HepG2 (cell line): ENCODE measurements around the gene C2orf49. TPM values are rescaled to one million over a fixed set of nuclear protein-coding genes. Genes with fewer than 3 reads are reported as not detected.
A peak's percentile ranks its signal among the peaks of the same experiment; 100 is the strongest.

Source experiments
- HDAC2 ChIP-seq: sonication (generic); formaldehyde crosslinking; IDR thresholded peaks from 2 replicates; pipeline ENCODE4 v1.4.0; 2020; ENCODE audit warnings: missing genetic modification reagents
- MEF2D ChIP-seq: sonication (generic); formaldehyde crosslinking; IDR thresholded peaks from 2 replicates; pipeline ENCODE4 v1.5.1; 2020; ENCODE audit warnings: mild to moderate bottlenecking, missing genetic modification reagents
- MYC ChIP-seq: sonication (generic); formaldehyde crosslinking; IDR thresholded peaks from 2 replicates; pipeline ENCODE4 v1.9.0; 2021; ENCODE audit warnings: missing genetic modification reagents, borderline replicate concordance
- NFKBIZ ChIP-seq: IDR thresholded peaks from 2 replicates; pipeline ENCODE4 v1.6.1; 2018; ENCODE audit warnings: missing genetic modification reagents, missing compliant biosample characterization
- RARA ChIP-seq: IDR thresholded peaks from 2 replicates; pipeline ENCODE4 v1.6.1; 2016; ENCODE audit warnings: missing genetic modification reagents, missing compliant biosample characterization
- RNF2 ChIP-seq: fragments of 450-650 bp; conservative IDR thresholded peaks from 2 replicates; pipeline ENCODE4 v1.6.1; 2016; ENCODE audit warnings: low read depth
- SRSF1 ChIP-seq: fragments of 200-400 bp; formaldehyde crosslinking; optimal IDR thresholded peaks from 2 replicates; pipeline ENCODE3; 2017; ENCODE audit warnings: mild to moderate bottlenecking, low read depth, low read length, moderate library complexity
- WIZ ChIP-seq: sonication (generic); formaldehyde crosslinking; IDR thresholded peaks from 2 replicates; pipeline ENCODE4 v1.5.1; 2020; ENCODE audit warnings: mild to moderate bottlenecking, missing genetic modification reagents
- ZBTB20 ChIP-seq: sonication (generic); formaldehyde crosslinking; IDR thresholded peaks from 2 replicates; pipeline ENCODE4 v1.8.1; 2023; ENCODE audit warnings: missing genetic modification reagents, low read depth, mild to moderate bottlenecking, borderline replicate concordance
- ZHX1 ChIP-seq: sonication (generic); formaldehyde crosslinking; IDR thresholded peaks from 2 replicates; pipeline ENCODE4 v1.8.1; 2022; ENCODE audit warnings: low read depth, mild to moderate bottlenecking, missing genetic modification reagents
- ZNF292 ChIP-seq: sonication (generic); formaldehyde crosslinking; IDR thresholded peaks from 2 replicates; pipeline ENCODE4 v1.8.1; 2022; ENCODE audit warnings: mild to moderate bottlenecking, low read depth, missing genetic modification reagents, borderline replicate concordance
- ZNF609 ChIP-seq: sonication (generic); formaldehyde crosslinking; IDR thresholded peaks from 2 replicates; pipeline ENCODE4 v1.4.0; 2020; ENCODE audit warnings: mild to moderate bottlenecking, missing genetic modification reagents, borderline replicate concordance
- ZNF629 ChIP-seq: sonication (generic); formaldehyde crosslinking; conservative IDR thresholded peaks from 2 replicates; pipeline ENCODE4 v1.5.0; 2020; ENCODE audit warnings: missing genetic modification reagents
- ZNF746 ChIP-seq: sonication (generic); formaldehyde crosslinking; IDR thresholded peaks from 2 replicates; pipeline ENCODE4 v1.8.0; 2022; ENCODE audit warnings: mild to moderate bottlenecking, missing genetic modification reagents
- polyA plus RNA-seq, 8 experiments: library from polyadenylated mRNA; depleted of rRNA in 3 of 8; stranded (reverse) in 7 of 8; unstranded in 1 of 8; fragments of >200 nt; fragmentation: Illumina TruSeq in 4 of 8; extraction: Trizol in 4 of 8; gene quantifications; 2 replicates each; pipeline versions ENCODE4 v1.2.1 to v1.2.3, GENCODE V29; 2011 to 2016; ENCODE audit warnings: low read depth in 4 of 8, missing spikeins in 1 of 8, mixed read lengths in 1 of 8; ENCODE audit not compliant: insufficient read depth in 1 of 8
- total RNA-seq, 5 experiments: library from RNA; depleted of rRNA; stranded (reverse); fragments of >200 nt; fragmentation: Illumina TruSeq; extraction: Trizol; gene quantifications; 2 replicates each; pipeline ENCODE4 v1.2.3, GENCODE V29; 2016; ENCODE audit warnings: low read depth in 1 of 5
- TF ChIP-seq, protein P1 (sequence below): sonication (generic); formaldehyde crosslinking; IDR thresholded peaks from 2 replicates; pipeline ENCODE4 v1.9.0; 2021; ENCODE audit warnings: missing genetic modification reagents, borderline replicate concordance

The C2orf49 gene
- total and polyA plus RNA-seq, 2 of the 13 experiments (the other 11 are each of a cell fraction or from before 2014, with no cell fraction given): 24.7 to 28.8 TPM

DNA sequence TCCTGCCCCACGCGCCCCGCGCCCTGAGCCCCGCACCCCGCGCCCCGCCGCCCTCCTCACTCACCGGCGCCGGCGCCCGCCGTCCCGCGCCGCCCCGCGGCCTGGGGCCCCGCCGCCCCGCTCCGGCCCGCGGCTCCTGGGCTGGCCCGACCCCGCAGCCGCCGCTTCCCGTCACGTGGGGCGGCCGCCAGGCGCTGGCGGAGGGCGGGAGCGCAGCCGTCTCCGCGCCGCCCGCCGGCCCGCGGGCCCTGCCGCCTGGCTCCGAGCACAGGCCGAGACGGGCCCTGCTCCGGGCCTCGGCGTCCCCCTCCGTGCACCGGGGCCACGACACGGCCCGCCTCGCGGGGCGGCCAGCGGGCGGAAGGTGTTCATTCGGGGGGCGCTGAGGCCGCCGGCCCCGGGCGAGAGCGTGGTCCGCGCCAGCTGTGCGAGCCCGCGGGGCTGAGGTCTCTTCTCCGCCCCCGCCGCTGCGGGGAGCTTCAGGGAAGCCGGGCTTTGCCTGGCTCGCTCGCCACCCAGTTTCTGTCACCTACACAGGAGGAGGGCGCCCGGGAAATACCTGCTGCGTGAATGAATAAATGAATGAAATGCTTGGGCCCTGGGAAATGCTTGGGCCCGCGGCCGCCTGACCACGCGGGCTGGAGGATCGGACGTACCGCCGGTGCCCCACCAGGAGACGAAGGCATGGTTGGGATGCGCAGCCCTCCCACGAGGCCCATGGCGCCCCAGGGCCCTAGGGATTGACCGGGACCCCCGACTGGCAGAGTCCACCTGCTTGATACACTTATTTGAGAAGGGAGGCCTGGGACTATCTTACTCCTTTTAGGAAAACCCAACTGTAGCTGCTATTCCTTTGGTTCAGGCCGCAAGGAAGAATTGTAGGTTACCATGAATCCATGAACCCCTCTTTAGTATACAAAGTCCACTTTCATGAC is 7.5 kb upstream of the C2orf49 start, which contains the start of gene TGFBRAP1 (continued):
- TF ChIP-seq RARA: no peak
- TF ChIP-seq MYC (CRISPR knock-in tag): peak; percentile 95
- peak; percentile 69; the same call in 1 of the 2 replicates for TF ChIP-seq ZHX1
- TF ChIP-seq ZNF609 (CRISPR knock-in tag): no peak
- peak; percentile 91; the same call in 1 of the 2 replicates for TF ChIP-seq RNF2
- 0 out of 2 replicates have a peak, but pooled peaks have one; percentile 23 for TF ChIP-seq HDAC2 (CRISPR knock-in tag)
- peak; percentile 73 for TF ChIP-seq ZNF292
- no peak for TF ChIP-seq NFKBIZ
- TF ChIP-seq, protein P1, sequence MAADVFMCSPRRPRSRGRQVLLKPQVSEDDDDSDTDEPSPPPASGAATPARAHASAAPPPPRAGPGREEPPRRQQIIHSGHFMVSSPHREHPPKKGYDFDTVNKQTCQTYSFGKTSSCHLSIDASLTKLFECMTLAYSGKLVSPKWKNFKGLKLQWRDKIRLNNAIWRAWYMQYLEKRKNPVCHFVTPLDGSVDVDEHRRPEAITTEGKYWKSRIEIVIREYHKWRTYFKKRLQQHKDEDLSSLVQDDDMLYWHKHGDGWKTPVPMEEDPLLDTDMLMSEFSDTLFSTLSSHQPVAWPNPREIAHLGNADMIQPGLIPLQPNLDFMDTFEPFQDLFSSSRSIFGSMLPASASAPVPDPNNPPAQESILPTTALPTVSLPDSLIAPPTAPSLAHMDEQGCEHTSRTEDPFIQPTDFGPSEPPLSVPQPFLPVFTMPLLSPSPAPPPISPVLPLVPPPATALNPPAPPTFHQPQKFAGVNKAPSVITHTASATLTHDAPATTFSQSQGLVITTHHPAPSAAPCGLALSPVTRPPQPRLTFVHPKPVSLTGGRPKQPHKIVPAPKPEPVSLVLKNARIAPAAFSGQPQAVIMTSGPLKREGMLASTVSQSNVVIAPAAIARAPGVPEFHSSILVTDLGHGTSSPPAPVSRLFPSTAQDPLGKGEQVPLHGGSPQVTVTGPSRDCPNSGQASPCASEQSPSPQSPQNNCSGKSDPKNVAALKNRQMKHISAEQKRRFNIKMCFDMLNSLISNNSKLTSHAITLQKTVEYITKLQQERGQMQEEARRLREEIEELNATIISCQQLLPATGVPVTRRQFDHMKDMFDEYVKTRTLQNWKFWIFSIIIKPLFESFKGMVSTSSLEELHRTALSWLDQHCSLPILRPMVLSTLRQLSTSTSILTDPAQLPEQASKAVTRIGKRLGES: 0 out of 2 replicates have a peak, but pooled peaks have one; percentile 25
- TF ChIP-seq ZBTB20 (CRISPR knock-in tag): no peak
- TF ChIP-seq ZNF629: peak; percentile 27; the same call in 1 of the 2 replicates
- TF ChIP-seq MEF2D (CRISPR knock-in tag): 0 out of 2 replicates have a peak, but pooled peaks have one; percentile 46
- peak; percentile 74 for TF ChIP-seq SRSF1
- peak; percentile 61; the same call in 1 of the 2 replicates for TF ChIP-seq ZNF746 (CRISPR knock-in tag)
- 0 out of 2 replicates have a peak, but pooled peaks have one; percentile 17 for TF ChIP-seq WIZ (CRISPR knock-in tag)
